ENCODE data around the gene SYT9.

SYT9 gene

DNA sequence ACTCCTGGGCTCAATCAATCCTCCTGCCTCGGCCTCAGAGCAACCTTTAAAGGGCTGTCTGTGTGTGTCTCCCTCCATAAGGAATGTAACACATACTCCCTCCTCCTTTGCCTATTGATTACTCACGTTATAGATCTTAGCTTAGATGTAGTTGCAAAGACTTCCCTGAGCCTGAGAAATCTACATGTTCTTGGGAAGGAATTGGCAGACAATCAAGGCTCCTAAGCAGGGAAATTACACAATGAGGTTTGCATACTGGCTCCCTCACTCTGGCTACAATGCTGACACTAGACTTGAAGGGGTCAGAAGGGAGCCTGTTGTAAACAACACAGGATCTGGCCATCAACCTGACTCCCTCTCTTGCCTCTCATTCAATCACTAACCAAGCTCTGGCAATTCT lies 228.4 kb downstream of the SYT9 start:
- Mint-ChIP-seq H3K36me3 (no peaks in the 10 kb centered on the region), H3K27me3 (no peaks in the 10 kb centered on the region), H3K27ac (no peak overlapping the region), H3K4me1 (ENCODE audit: low read depth) (peaks cover 2% of the 10 kb centered on the region), H3K4me3 (no peak overlapping the region), H3K9me3 (ENCODE audit: low read depth) (no peaks in the 10 kb centered on the region)

DNA sequence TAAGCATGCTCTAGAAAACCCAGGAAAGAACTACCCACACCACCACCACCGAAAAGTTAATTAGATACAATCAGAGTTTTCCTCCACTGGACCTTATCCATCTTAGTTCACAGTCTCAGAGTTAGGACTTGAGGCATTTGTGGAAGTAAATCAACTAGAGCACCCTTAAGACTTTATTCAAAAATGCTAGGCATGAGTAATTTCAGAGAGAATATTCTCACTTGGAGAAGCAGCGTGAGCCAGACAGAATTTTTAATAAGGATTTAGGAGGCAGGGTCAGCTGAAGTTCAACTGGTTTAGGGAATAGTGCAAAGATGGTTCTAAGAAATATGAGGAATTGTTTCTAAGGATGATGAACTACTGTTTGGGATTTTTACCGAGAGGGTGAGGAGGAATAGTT lies 232.4 kb downstream of the SYT9 start:
- Mint-ChIP-seq H3K27me3 (no peaks in the 10 kb centered on the region), H3K4me1 (ENCODE audit: low read depth) (no peaks in the 10 kb centered on the region), H3K36me3 (no peaks in the 10 kb centered on the region), H3K27ac (no peak overlapping the region), H3K4me3 (no peak overlapping the region), H3K9me3 (ENCODE audit: low read depth) (no peaks in the 10 kb centered on the region)

DNA sequence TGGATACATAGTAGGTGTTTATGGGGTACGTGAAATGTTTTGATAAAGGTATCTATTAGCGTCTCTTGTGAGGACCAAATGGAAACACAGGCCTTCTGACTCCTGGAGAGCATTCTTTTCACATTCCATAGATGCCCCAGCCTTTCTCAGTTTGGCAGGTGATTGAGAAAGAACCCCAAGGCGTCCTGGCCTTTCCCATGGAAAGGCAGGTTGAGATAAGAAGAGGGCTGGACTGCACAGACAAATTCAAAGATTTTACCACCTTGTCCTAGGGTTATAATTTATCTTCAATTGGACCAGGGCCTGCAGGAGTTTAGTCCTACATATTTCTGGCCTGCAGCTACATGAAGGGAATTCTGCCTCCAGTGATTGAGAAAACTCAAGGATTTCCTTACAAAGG lies 232.9 kb downstream of the SYT9 start:
- no peaks in the 10 kb centered on the region for H3K27me3 Mint-ChIP-seq
- no peak overlapping the region for H3K4me3 Mint-ChIP-seq
- peaks cover 2% of the 10 kb centered on the region for H3K36me3 Mint-ChIP-seq
- H3K27ac Mint-ChIP-seq, result no peak overlapping the region
- H3K9me3 Mint-ChIP-seq (ENCODE audit: low read depth), result no peaks in the 10 kb centered on the region
- H3K4me1 Mint-ChIP-seq (ENCODE audit: low read depth), result no peaks in the 10 kb centered on the region

DNA sequence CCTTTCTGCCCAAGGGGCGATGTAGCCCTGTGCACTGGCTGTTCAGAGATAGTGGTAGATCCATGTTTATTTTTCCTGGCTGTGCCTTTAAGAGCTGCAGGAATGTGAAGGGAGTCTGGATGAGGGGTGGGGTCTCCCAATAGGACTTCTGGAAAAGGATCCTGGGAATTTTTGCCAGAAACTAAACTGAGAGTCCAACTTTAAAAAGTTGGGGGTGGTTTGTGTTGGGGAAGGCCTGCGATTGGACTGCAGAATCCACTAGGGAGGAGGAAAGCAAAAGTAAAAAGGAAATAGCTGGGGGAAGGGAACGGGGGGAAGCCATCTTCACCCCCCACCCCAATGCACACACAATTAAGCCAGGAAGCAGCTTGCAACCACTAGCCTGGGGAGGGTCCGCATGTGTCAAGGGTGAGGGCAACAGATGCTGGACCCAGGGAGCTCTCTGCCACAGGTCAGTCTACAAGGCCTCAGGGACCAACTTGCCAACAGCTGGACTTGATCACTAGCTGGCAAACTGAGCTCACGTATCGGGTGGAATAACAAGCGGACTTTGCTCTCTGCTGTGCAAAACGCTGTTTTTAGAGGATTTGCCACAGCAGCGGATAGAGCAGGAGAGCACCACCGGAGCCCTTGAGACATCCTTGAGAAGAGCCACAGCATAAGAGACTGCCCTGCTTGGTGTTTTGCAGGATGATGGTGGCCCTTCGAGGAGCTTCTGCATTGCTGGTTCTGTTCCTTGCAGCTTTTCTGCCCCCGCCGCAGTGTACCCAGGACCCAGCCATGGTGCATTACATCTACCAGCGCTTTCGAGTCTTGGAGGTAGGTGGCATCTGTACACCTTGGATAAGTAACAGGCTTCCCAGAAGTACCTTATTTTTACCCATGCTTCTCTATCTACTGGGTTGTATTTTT lies 233.7 kb downstream of the SYT9 start, which contains the start of gene OLFML1:
OLFML1 (plus strand) TSS at position 321 of the 912 bp plus-strand sequence; CDS start at position 691, 370 bp downstream.
- Mint-ChIP-seq H3K36me3 (peaks cover 2% of the 10 kb centered on the region), H3K27ac (no peak within 1 kb of the TSS), H3K4me1 (ENCODE audit: low read depth) (no peaks in the 10 kb centered on the region), H3K4me3 (no peak within 1 kb of the TSS), H3K27me3 (no peaks in the 10 kb centered on the region), H3K9me3 (ENCODE audit: low read depth) (no peaks in the 10 kb centered on the region)

DNA sequence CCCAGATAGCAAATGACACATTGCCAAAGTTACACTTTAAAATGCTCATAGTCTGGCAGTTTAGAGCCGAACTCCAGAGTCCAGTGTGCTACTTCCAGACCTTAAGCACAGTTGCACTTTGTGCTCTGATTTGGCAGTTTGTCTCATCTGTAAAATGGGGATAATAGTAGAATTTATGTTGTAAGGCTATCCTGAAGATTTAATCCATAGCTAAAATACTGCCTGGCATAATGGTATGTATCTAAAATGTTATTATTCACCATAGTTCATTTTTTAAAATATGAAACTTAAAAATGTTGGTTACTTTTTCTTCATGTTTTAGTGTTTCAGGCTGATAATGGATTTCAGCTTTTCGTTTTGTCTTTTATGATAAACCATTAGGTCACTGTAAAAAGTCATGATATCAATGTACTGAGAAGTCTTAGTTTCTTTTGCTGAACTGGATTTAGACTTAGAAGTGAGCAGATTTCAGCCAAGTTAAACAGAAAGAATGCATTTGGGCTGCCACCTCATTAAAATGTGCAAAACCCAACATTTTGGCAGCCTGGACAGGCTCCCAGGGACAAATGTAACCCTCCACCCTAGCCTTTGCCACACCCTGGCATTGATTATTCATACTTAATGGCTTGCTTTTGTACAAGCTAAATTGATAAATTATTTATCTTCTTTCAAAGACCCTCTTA lies 234.5 kb downstream of the SYT9 start:
- no peak overlapping the region for H3K27ac Mint-ChIP-seq
- H3K36me3 Mint-ChIP-seq, result peaks cover 2% of the 10 kb centered on the region
- H3K27me3 Mint-ChIP-seq, result no peaks in the 10 kb centered on the region
- no peak overlapping the region for H3K4me3 Mint-ChIP-seq
- H3K4me1 Mint-ChIP-seq (ENCODE audit: low read depth), result no peaks in the 10 kb centered on the region
- H3K9me3 Mint-ChIP-seq (ENCODE audit: low read depth), result no peaks in the 10 kb centered on the region

DNA sequence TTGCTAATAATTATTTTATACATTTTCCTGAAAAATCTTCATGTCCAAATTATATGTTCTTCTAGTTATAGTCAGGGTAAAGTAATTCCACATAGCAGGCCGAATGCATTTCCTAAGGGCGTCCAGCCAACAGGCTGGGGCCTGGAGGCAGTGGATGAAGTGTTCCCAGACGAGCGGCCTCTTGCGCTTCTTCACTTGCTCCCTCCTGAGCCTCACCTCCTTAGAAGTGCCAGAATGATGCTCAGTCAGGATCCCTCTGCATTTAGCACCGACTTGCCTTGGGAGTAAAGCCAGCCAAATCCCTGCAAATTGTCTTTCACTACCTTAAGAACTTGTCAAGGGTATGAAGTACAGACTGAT lies 235.1 kb downstream of the SYT9 start:
- no peak overlapping the region for H3K27ac Mint-ChIP-seq
- H3K9me3 Mint-ChIP-seq (ENCODE audit: low read depth), result no peaks in the 10 kb centered on the region
- H3K4me3 Mint-ChIP-seq, result no peak overlapping the region
- H3K36me3 Mint-ChIP-seq, result peaks cover 2% of the 10 kb centered on the region
- no peaks in the 10 kb centered on the region for H3K27me3 Mint-ChIP-seq
- no peaks in the 10 kb centered on the region for H3K4me1 Mint-ChIP-seq (ENCODE audit: low read depth)

DNA sequence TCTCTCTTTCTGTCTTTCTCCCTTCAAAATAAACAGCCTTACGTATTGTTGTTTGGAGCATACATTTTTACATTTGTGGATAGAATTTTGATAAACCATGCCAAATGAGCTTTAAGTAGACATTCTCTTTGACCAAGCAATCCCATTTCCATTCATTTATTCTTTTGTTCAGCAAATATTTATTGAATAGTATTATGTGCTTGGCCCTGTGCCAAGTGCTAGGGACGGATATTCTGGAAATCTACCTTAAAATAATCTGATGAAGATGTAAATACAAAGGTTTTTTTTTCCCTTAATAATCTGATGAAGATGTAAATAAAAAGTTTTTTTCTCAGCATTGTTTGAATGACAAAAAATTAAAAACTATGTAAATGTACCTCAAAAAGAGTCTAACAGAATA lies 235.7 kb downstream of the SYT9 start:
- H3K4me3 Mint-ChIP-seq, result no peak overlapping the region
- H3K27me3 Mint-ChIP-seq, result no peaks in the 10 kb centered on the region
- no peaks in the 10 kb centered on the region for H3K9me3 Mint-ChIP-seq (ENCODE audit: low read depth)
- no peaks in the 10 kb centered on the region for H3K4me1 Mint-ChIP-seq (ENCODE audit: low read depth)
- H3K27ac Mint-ChIP-seq, result no peak overlapping the region
- peaks cover 2% of the 10 kb centered on the region for H3K36me3 Mint-ChIP-seq

DNA sequence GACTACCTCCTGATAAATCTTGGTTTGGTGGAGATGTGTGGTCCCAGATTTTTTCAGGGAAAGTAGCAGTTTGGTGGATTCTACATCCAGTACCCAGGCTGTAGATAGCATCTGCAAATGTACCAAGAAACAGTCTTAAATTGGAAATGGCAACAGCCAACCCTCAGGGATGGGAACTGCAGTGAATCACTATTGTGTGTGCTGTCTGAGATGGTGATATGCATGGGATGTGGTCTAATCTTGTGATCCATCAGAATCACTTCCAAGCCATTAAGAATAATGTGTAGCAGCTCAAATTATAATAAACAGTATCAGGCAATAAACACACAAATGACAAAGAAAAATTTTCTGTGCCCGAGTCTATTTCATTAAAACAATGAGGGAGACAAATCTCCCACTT lies 237.0 kb downstream of the SYT9 start:
- Mint-ChIP-seq H3K27me3 (no peaks in the 10 kb centered on the region), H3K4me3 (no peak overlapping the region), H3K9me3 (ENCODE audit: low read depth) (no peaks in the 10 kb centered on the region), H3K36me3 (peaks cover 2% of the 10 kb centered on the region), H3K4me1 (ENCODE audit: low read depth) (no peaks in the 10 kb centered on the region), H3K27ac (no peak overlapping the region)

DNA sequence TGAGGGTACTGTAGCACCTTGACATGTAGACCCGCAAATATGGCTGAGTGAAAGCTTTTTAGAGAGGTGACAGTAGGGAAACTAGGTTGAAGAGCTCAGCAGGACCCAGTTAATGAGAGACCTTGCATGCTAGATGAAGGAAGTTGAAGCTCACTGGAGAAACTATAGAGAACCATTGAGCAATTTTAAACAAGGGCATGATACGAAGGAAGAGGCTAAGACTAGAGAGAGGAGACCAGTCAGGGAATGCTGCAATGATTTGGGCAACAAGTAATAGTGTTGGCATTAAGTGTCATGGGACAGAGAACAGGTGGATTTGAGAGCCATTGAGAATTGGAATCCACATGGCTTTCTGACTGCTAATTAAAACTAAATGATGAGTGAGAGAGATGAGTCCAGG lies 237.7 kb downstream of the SYT9 start:
- H3K9me3 Mint-ChIP-seq (ENCODE audit: low read depth), result no peaks in the 10 kb centered on the region
- H3K27ac Mint-ChIP-seq, result no peak overlapping the region
- H3K27me3 Mint-ChIP-seq, result no peaks in the 10 kb centered on the region
- no peak overlapping the region for H3K4me3 Mint-ChIP-seq
- H3K36me3 Mint-ChIP-seq, result peaks cover 2% of the 10 kb centered on the region
- H3K4me1 Mint-ChIP-seq (ENCODE audit: low read depth), result no peaks in the 10 kb centered on the region

DNA sequence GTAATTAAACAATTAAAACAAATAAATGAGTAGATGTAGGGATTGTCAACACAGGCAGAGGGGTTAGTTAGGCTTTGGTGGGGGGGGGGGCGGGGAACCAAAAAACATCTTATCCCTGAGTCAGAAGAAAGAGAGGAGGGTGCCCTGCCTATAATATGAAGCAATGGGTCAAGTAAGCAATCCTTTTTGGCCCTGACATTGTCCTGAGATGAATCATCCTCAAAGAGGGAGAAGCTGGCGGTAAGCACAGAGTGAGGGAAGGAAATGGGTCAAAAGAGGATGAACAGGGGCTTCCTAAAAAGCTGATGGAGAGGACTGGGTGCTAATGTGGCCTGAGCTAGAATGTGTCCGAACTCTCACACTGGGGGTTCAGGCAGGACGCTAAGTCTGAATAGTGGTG lies 238.3 kb downstream of the SYT9 start:
- Mint-ChIP-seq H3K27me3 (no peaks in the 10 kb centered on the region), H3K27ac (no peak overlapping the region), H3K4me3 (no peak overlapping the region), H3K4me1 (ENCODE audit: low read depth) (no peaks in the 10 kb centered on the region), H3K9me3 (ENCODE audit: low read depth) (no peaks in the 10 kb centered on the region), H3K36me3 (peaks cover 2% of the 10 kb centered on the region)

DNA sequence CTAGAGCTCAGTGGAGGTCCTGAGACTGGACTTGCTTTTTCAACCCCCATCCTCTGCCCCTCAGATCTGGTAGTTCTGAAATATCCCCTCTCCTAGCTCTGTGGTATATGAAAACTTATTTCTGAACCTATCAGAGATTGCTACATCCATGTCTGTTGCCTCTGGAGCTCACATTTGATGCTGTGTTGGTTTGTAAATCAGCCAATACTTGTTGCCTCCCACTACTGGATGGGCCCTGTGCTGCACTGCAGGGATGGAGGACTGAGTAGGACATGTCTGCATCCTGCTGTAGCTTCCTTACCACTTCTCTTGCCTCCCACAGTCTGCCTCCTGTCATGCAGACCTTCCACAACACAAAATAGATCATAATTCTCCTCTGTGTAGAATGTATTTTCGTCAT lies 238.8 kb downstream of the SYT9 start:
- H3K27ac Mint-ChIP-seq, result no peak overlapping the region
- H3K36me3 Mint-ChIP-seq, result peaks cover 2% of the 10 kb centered on the region
- no peaks in the 10 kb centered on the region for H3K4me1 Mint-ChIP-seq (ENCODE audit: low read depth)
- no peaks in the 10 kb centered on the region for H3K27me3 Mint-ChIP-seq
- no peak overlapping the region for H3K4me3 Mint-ChIP-seq
- no peaks in the 10 kb centered on the region for H3K9me3 Mint-ChIP-seq (ENCODE audit: low read depth)

DNA sequence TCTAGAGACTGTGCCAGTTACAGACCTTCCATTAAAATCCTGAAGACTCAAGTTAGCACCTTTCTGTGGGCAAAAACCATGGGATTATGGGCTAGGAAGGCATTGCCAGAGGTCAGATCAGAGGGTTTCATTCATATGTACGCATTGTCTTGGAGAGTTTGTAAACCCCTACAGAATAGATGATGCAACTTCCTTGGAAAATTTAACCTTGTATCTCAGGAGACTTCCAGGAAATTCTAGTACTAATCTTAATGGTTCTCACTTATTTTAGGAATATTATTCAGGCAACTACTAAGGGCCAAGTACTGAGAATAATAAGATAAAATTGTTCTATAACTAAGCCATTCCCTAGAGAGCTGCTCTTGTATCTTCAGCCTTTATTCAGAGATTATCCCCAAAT lies 240.5 kb downstream of the SYT9 start:
- Mint-ChIP-seq H3K4me3 (no peak overlapping the region), H3K27ac (no peak overlapping the region), H3K27me3 (no peaks in the 10 kb centered on the region), H3K4me1 (ENCODE audit: low read depth) (peaks cover 6% of the 10 kb centered on the region), H3K36me3 (peaks cover 2% of the 10 kb centered on the region), H3K9me3 (ENCODE audit: low read depth) (no peaks in the 10 kb centered on the region)

DNA sequence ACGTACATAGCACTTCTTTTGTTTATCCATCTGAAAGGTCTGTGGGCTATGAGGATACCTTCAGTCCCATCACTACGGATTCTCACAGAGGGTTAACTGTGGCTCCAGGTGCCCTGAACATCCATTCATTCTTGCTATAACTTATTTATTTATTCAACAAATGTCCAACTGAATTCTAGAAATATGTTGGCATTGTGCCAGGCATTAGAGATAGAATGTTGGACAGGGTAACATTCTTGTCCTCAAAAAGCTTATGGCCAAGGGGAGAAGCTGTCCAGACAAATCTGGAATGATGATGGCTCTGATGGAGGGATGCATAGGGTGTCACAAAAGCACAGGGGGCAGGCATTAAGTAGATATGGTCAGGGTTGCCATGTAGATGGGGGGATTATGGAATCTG lies 242.0 kb downstream of the SYT9 start:
- peaks cover 6% of the 10 kb centered on the region for H3K4me1 Mint-ChIP-seq (ENCODE audit: low read depth)

DNA sequence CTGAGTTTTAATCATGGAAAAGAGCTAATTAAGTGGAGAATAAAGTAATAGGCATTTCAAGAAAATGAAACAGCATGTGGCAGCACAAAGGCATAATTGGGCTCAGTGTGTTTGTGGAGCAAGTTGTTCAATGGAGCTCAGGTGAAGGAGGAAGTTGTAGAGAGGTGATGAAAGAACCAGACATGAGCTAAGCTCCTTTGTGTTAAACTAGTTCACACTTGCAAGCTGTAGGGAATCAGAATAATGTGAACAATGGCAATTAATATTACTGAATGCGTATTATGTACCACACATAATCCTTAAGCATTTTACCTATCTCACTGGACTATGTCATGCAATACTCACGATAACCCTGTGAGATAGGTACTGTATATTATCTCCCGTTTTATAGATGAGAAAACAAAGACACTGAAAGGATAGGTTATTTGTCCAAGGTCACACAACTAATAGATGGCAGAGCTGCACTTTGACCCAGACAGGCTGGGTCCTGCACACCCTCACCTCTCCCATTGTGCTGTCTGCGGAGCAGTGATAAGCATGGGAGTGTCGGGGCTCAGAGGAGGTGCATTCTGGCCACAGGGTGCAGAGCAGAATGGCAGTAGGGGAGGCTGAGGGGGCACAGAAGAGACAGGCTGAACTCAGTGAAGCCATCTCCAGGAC lies 242.5 kb downstream of the SYT9 start:
- Mint-ChIP-seq H3K27me3 (no peaks in the 10 kb centered on the region), H3K36me3 (peaks cover 2% of the 10 kb centered on the region), H3K4me1 (ENCODE audit: low read depth) (peaks cover 6% of the 10 kb centered on the region), H3K4me3 (no peak overlapping the region), H3K9me3 (ENCODE audit: low read depth) (no peaks in the 10 kb centered on the region), H3K27ac (no peak overlapping the region)

More for the DNA sequence above, 242.0 kb downstream of the SYT9 start:
- H3K27me3 Mint-ChIP-seq, result no peaks in the 10 kb centered on the region
- no peak overlapping the region for H3K27ac Mint-ChIP-seq
- H3K4me3 Mint-ChIP-seq, result no peak overlapping the region
- H3K9me3 Mint-ChIP-seq (ENCODE audit: low read depth), result no peaks in the 10 kb centered on the region
- peaks cover 2% of the 10 kb centered on the region for H3K36me3 Mint-ChIP-seq

DNA sequence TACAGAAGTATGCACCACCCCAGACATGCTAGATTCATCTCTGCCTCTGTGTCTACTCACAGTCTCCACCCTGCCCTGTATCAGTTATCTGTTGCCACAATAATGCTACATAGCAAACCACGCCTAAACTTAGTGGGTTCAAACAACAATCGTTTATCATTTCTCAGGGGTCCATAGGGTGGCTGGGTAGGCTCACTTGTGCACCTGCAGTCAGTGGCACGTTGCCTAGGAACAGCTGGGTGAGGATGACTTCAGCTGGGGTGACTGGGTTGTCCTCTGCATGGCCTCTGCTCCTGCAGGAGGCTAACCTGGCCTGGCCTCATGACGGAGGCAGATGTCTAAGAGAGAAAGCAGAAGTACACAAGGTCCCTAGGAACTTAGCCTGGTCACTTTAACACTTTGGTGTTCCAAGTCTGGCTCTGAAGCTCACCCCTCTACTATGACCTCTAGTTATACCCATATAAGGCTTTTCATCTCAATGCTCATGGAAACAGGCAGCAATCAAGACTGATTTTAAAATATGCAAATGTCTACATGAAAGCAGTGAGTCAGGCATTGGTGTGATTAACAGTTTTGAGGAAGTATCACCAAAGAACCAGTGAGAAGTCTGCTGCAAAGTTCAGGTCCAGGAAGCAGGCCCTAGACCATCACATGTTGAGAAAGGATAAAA lies 244.3 kb downstream of the SYT9 start:
- H3K9me3 Mint-ChIP-seq (ENCODE audit: low read depth), result no peaks in the 10 kb centered on the region
- no peak overlapping the region for H3K27ac Mint-ChIP-seq
- H3K4me1 Mint-ChIP-seq (ENCODE audit: low read depth), result peaks cover 6% of the 10 kb centered on the region
- no peak overlapping the region for H3K4me3 Mint-ChIP-seq
- no peaks in the 10 kb centered on the region for H3K27me3 Mint-ChIP-seq
- no peaks in the 10 kb centered on the region for H3K36me3 Mint-ChIP-seq

Measured in activated naive CD8-positive, alpha-beta T cell (primary cell).